Esophagus mucosa (tissue), 1 donor: ENCODE data around the gene XXYLT1. TPM values are rescaled to one million over a fixed set of nuclear protein-coding genes. Genes with fewer than 3 reads are reported as not detected.
A peak's percentile ranks its signal among the peaks of the same experiment; 100 is the strongest.
"Not testable (repeated sequence)": the region's sequence is repeated elsewhere in the genome, so short reads cannot be mapped to it uniquely, and the experiment has no call there.

Source experiments
- ATAC-seq: fragments of 200-7000 bp; cut with Tn5 transposase; one replicate; pipeline ENCODE4 v1.9.1; 2020
- total RNA-seq: library from RNA; stranded (reverse); gene quantifications from one replicate; pipeline ENCODE4 v1.2.4, GENCODE V29; 2023
- donor health status: DM: yes; HTN: yes; CAD: no.

The XXYLT1 gene
- total RNA-seq, 1 donor from 2014 or later, result 12.7 TPM

DNA sequence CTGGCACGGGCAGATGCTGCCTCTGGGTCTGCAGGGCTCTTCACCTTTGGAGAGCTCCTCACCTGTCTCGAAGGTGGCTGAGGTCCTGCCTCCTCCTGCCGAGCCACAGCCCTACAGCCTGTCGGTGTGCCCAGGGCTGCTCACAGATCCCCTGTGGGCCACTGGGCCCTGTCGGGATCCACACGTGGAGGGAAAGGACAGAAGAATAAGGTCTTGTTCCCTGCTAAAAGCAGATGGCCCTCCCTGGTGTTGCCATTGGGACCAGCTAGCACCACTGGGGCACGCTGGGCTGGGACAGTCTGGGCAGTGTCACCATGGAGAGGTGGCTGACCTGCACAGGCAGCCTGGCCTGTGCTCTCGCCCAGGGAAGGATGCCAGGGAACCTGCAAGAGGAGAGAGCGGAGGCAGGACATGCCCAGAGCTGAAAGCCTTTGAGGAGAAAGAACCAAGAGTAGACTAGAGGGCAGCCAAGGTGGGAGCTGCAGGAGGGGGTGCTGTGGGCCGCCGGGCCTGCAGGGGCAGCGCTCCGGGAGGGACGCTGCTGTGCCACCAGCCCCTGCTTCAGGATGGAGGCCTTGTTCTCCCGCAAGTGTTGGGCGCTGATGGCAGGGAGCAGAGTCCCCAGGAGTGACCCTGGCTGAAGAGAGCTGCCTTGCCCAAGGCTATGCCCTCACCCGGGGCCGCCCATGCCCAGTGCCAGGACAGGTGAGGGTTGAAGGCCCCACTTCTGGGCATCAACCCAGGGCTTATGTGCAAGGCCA, 210.2 kb downstream of the XXYLT1 start:
- no peak for ATAC-seq

GRCh38 chr3:195060217-195060481, 210.8 kb downstream of the XXYLT1 start:
- ATAC-seq, result no peak

- no peak for ATAC-seq
Measured at GRCh38 chr3:195059471-195060216, 211.3 kb downstream of the XXYLT1 start.

DNA sequence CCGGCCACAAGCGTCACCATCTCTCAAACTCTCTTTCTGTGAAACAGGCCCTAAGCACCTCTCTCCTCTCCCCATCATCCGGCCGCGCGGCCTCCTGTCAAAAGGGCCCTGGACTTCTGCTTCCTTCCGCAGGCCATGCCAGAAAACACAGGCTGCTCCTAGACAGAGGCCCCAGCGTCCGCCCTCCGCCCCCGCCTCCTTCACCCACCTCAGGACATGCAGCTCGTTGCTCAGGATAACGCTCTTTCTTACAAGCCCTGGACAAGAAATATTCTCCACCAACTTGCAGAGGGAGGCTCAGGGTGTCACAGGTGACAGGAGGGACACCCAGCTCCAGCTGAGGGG, 212.0 kb downstream of the XXYLT1 start:
- no peak for ATAC-seq

- ATAC-seq, result no peak
Measured at GRCh38 chr3:195058336-195059005, 212.5 kb downstream of the XXYLT1 start.

- ATAC-seq, result no peak
Measured at GRCh38 chr3:195057716-195058115, 213.2 kb downstream of the XXYLT1 start.

- no peak for ATAC-seq
Measured at GRCh38 chr3:195056506-195056905, 214.5 kb downstream of the XXYLT1 start.

DNA sequence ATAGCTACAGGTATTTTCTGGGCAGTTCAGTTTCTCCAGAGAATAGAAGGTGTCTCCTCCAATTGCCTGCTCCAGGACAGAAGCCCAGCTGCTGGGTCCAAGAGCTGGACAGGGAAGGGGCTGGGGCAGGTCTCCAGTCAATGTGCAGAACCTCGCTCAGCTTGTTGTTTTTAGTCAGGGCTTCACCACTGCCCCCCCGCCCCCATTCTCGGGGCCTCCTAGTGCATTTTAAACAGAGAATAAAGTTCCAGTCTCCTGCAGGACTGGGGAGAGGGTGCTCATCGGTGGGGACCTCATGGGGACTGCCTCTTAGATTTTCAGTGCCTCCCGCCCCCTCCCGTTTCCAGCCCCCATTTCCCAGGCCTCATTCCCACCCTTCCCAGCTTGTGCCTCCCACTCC, 216.6 kb downstream of the XXYLT1 start:
- ATAC-seq, result no peak

DNA sequence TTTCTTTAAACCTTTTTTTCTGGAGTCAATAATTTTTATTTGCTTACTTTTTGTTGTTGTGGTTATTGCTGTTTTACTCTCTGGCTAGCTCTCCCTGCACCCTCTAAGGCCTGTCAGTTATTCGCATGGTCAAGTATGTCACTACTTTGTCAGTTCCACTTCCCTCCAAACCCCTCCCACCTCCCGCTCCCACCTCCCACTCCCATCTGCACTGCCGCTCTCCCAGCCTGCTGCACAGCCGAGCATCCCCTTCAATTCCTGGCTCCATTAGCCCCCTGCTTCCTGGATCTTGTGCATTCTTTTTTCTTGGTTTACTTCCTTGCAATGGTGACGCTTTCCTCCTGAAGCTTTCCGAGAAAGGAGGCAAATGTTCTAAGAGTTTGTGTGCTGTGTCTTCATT, 218.0 kb downstream of the XXYLT1 start:
- ATAC-seq, result no peak

DNA sequence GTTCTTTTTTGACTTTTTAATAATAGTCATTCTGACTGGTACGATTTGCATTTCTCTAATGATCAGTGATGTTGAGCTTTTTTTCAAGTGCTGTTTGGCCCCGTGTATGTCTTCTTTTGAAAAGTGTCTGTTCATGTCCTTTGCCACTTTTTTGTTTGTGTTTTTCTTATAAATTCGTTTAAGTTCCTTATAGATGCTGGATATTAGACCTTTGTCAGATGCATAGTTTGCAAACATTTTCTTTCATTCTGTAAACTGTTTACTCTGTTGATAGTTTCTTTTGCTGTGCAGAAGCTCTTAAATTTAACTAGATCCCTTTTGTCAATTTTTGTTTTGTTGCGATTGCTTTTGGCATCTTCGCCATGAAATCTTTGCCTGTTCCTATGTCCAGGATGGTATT, 220.7 kb downstream of the XXYLT1 start:
- ATAC-seq, result not testable (repeated sequence)

DNA sequence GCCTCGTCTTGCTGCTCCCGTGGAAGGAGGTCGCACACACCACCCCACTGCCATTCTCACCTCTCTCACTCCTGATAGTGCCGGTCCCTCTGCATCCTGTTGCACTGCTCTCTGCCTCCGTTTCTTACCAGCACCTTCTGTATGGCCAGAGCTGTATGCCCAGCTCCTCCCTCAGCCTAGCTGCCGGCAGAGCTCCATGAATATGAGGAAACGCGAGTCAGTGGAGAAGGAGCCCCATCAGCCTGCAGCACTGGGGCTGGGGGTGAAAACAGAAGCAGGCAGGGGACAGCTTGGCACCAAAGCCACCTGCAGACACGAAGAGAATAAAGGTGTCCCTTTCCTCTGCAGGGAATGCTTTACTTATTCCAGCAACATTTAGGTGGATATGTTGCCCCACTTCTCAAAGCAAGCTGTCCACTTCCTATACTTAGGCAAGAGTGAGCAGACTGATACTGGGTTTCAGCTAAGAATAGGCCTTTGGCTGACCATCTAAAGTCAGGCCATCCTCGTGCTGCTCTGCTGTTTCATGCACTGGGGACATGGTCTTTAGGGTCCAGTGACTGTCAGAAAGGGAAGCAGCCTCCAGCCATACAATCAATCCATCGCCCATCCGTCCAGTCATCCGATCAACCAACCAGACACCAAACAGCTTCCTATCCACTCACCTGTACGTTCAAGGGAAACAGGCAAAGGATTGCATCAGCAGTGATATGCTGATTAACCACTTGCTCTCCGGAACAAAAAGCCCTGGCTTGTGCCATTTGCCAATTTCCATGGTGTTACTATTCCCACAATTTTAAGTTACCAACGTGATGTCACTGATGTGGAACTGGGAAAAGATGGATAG, 222.7 kb downstream of the XXYLT1 start:
- ATAC-seq, result no peak

DNA sequence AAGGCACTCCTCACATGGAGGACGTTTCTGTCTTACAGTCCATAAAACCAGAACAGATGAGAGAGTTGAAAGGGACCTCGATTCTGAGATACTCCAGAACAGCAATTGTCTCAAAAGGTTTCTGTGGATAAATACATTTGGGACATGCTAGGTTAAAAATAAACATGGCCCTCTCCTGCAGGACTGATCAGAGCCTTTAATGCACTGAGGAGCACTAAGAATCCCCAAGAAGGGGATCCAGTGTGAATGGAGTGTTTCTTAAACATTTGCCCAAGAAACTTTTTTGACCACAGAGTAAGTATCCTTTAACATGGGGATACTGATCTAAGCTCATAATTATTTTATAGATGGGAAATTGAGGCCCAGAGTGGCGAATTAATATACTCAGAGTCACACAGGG, 223.4 kb downstream of the XXYLT1 start:
- no peak for ATAC-seq

DNA sequence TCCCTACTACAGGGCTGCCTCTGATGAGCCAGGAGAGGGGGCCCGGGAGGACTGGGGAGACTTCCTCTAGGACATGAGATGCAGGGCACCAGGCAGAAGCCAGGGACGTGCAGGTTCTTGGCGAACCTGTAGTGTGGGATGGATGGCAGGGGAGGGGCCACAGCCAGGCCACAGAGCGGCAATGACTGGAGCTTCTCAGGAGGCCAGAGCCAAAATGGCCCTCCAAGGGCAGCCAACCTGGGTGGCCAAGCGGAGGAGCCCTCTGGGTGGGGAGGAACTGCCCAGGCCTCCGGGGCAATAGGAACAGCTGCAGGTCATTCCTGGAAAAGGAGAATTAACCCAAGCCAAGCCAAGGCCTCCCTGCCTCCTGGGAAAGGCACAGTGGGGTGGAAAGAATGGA, 224.5 kb downstream of the XXYLT1 start:
- no peak for ATAC-seq

DNA sequence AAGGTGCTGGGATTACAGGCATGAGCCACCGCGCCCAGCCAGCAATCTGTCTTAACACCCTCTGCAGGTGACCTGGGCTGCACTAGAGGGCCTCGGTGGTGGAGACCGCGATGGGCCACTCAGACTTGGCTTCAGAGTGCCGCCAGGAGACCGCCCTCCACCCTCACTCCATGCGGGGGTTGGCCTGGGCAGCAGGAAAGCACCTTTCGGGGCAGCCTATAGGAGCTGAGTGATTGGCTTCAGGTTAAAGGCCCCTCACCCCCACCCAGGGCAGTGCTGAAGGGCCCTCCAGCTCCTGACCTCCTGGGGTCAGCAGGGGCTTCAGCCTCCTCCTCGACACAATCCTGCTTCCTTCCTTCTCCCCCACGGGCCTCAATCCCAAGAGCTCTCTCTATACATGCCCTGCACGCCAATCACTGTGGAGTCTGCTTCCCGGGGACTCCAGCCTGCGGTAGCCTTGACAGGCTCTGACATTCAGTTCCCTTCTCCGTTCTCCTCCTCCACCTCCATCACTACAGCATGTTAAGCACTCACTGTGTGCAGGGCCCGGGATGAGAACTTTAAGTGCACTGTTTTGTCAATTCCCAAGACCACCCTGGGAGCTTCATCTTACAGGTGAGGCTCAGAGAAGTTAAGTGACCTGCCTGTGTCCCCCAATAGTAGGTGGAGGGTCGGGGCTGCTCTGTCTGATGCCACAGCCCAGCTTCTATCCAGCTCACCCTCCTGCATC, 225.3 kb downstream of the XXYLT1 start:
- ATAC-seq, result no peak

DNA sequence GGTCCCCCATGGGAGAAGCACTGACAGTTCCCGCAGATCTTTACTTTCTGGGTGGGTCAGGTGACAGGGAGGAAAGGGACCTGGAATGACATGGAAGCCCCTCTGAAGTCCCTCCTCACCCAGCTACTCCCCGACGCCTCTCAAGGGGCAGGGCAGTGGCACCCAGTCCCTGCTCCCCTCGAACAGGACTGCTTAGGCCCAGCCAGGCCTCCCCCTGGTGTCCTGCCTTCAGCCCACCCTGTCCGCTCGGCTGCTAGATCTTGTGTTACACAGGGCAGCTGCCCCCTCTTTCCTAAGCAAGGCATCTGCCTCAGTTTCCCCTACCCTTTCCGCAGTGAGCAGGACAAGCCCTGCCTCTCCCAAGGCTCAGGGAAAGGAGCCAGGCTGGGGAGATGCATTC, 226.5 kb downstream of the XXYLT1 start:
- no peak for ATAC-seq

GRCh38 chr3:195043607-195044339, 227.2 kb downstream of the XXYLT1 start:
- ATAC-seq, result no peak

GRCh38 chr3:195042743-195043606, 228.0 kb downstream of the XXYLT1 start:
- no peak for ATAC-seq

DNA sequence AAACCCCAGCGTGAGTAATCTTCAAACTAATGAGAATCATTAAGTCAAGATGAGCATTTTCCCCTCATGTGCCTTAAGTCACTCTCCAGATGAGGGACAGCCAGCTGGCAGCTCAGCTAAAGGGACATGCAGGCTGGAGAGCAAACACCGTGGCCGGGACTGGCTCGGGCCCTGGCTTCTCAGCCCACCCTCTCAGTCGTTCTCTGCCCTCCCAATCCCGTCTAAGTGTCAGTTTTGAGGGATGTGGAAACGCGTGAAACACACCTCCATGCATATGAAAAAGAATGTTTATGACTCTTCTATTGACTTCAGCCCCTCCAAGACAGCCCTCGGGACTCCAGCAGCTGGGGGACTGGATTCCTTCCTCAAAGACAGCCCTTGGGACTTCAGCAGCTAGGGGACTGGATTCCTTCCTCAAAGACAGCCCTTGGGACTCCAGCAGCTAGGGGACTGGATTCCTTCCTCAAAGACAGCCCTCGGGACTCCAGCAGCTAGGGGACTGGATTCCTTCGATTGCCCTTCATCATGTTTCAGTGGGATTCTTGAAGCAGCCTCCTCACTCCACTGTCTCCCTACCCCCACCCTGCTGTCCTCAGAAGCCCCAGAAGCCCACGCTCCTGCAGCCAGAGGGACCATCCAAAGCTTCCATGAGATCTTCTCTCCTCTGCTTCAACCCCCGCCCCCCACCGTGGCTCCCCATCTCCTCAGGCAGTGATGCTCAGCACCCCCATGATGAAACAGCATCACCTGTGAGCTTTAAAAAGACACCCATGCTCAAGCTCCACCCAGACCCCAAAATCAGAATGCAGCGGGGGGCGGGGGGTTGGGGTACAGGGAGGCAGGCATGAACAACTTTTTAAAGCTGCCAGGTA, 228.9 kb downstream of the XXYLT1 start:
- ATAC-seq, result no peak

GRCh38 chr3:195040773-195041520, 230.0 kb downstream of the XXYLT1 start:
- peak; percentile 64 for ATAC-seq
